K562 (cell line): ENCODE measurements around the gene CNPPD1. TPM values are rescaled to one million over a fixed set of nuclear protein-coding genes. Genes with fewer than 3 reads are reported as not detected.

Experiments
- ATAC-seq: fragments of 200-7000 bp; cut with Tn5 transposase; 3 replicates; pipeline ENCODE4 v1.9.1; 2020; ENCODE audit warnings: moderate library complexity
- BruUV-seq: library from RNA; stranded (reverse); fragments of 400-500 nt; replicated peaks from 2 replicates; lab custom pipeline; 2021; lab: Mats Ljungman, UMichigan
- CTCF ChIA-PET: fragments of 300-600 bp; formaldehyde crosslinking; extraction: SDS; loops from one replicate; lab custom pipeline; 2021; ENCODE audit warnings: low intra/inter-chr PET ratio; lab: Yijun Ruan, JAX
- POLR2A ChIA-PET: fragments of 300-600, 350-650 bp; sonication (Branson Sonifier 250); formaldehyde crosslinking; extraction: SDS; loops from one replicate; lab custom pipeline; 2021; ENCODE audit warnings: antibody characterized with exemption, inconsistent platforms; lab: Yijun Ruan, JAX
- DNase-seq, 4 experiments: peaks; one replicate each; pipeline versions ENCODE4 v3.0.0 to v3.0.0-alpha.2; 2011 to 2018; ENCODE audit warnings: low spot score in 3 of 4, mixed read lengths in 3 of 4; ENCODE audit errors: extremely low read depth in 1 of 4
- FAIRE-seq: peaks from 2 replicates; lab custom pipeline; 2011; peaks lifted over from hg19 to GRCh38; lab: Jason Lieb, UNC
- H2AFZ ChIP-seq: 2 replicates; pipeline ENCODE4 v1.6.0; 2011; ENCODE audit warnings: low read depth, low read length, control low read depth, inconsistent platforms
- H3K27ac ChIP-seq: fragments of 200-600 bp; 3 replicates; pipeline ENCODE4 v1.8.0; 2011; ENCODE audit warnings: low read depth, mild to moderate bottlenecking, control low read depth, inconsistent platforms, low read length, moderate library complexity, mixed read lengths; ENCODE audit errors: extremely low read depth
- H3K27me3 ChIP-seq, 2 experiments: fragments of 300-600 bp in 1 of 2; 2 replicates in 1 of 2; 3 replicates in 1 of 2; pipeline versions ENCODE4 v1.6.0 to v1.8.0; 2011; ENCODE audit warnings: inconsistent platforms in 2 of 2, low read length in 2 of 2, mild to moderate bottlenecking in 1 of 2, mixed read lengths in 1 of 2, moderate library complexity in 1 of 2; ENCODE audit not compliant: control insufficient read depth in 2 of 2, insufficient read depth in 2 of 2
- H3K36me3 ChIP-seq: fragments of 300-600 bp; 3 replicates; pipeline ENCODE4 v1.8.0; 2011; ENCODE audit warnings: mild to moderate bottlenecking, low read length, inconsistent platforms; ENCODE audit not compliant: control insufficient read depth, insufficient read depth
- H3K4me1 ChIP-seq, 2 experiments: fragments of 200-600 bp in 1 of 2; replicated peaks in 1 of 2; 2 replicates in 1 of 2; 3 replicates in 1 of 2; pipeline versions ENCODE4 v1.5.1 to v1.8.0; 2011; ENCODE audit warnings: inconsistent platforms in 2 of 2, low read length in 2 of 2, mild to moderate bottlenecking in 1 of 2, mixed read lengths in 1 of 2, moderate library complexity in 1 of 2; ENCODE audit not compliant: control insufficient read depth in 2 of 2, insufficient read depth in 2 of 2
- H3K4me2 ChIP-seq: 2 replicates; pipeline ENCODE4 v1.6.1; 2011; ENCODE audit warnings: low read length, control low read depth, inconsistent platforms, mixed read lengths; ENCODE audit not compliant: insufficient read depth
- H3K4me3 ChIP-seq: fragments of 200-600 bp; sonication (generic), shearing (Covaris generic); 2 replicates; pipeline ENCODE4 v1.5.1; 2016; ENCODE audit warnings: control low read depth, inconsistent platforms
- H3K79me2 ChIP-seq: fragments of 200-600 bp; 3 replicates; pipeline ENCODE4 v1.8.0; 2011; ENCODE audit warnings: low read length, inconsistent platforms; ENCODE audit not compliant: control insufficient read depth, insufficient read depth
- H3K9ac ChIP-seq, 2 experiments: 2 replicates each; pipeline versions ENCODE4 v1.6.0 to v1.6.1; 2011; ENCODE audit warnings: low read depth in 2 of 2, low read length in 2 of 2, control low read depth in 1 of 2, inconsistent platforms in 1 of 2, mild to moderate bottlenecking in 1 of 2, mixed read lengths in 1 of 2; ENCODE audit not compliant: insufficient read depth in 1 of 2
- H3K9me1 ChIP-seq: one replicate; pipeline ENCODE4 v1.6.0; 2011; ENCODE audit warnings: inconsistent platforms, mild to moderate bottlenecking, low read length, moderate library complexity; ENCODE audit not compliant: control insufficient read depth, insufficient read depth
- H3K9me3 ChIP-seq: replicated peaks from 2 replicates; pipeline ENCODE4 v1.5.1; 2011; ENCODE audit warnings: low read depth, low read length, inconsistent platforms; ENCODE audit not compliant: control insufficient read depth, insufficient read depth
- H4K20me1 ChIP-seq: replicated peaks from 2 replicates; pipeline ENCODE4 v1.6.1; 2011; ENCODE audit warnings: low read length, inconsistent platforms, mixed read lengths; ENCODE audit not compliant: control insufficient read depth, insufficient read depth
- BRCA1 ChIP-seq, 2 experiments: fragments of 450-650 bp in 1 of 2; sonication (generic) in 1 of 2; formaldehyde crosslinking in 1 of 2; IDR thresholded peaks; 2 replicates each; pipeline versions ENCODE4 v1.5.0 to v1.6.1; 2017 to 2020; ENCODE audit warnings: mild to moderate bottlenecking in 1 of 2, missing genetic modification reagents in 1 of 2
- FOXM1 ChIP-seq, 2 experiments: fragments of 450-650 bp in 1 of 2; sonication (generic) in 1 of 2; formaldehyde crosslinking in 1 of 2; IDR thresholded peaks; 2 replicates each; pipeline versions ENCODE4 v1.6.1 to v1.9.0; 2017 to 2022; ENCODE audit warnings: low read depth in 2 of 2, mild to moderate bottlenecking in 2 of 2, missing genetic modification reagents in 1 of 2, moderate library complexity in 1 of 2
- HNRNPUL1 ChIP-seq: fragments of 200-400 bp; formaldehyde crosslinking; IDR thresholded peaks from 2 replicates; pipeline ENCODE4 v1.6.1; 2017; ENCODE audit warnings: low read length
- HOXB6 ChIP-seq: fragments of 250-450 bp; sonication (Bioruptor Pico); IDR thresholded peaks from 2 replicates; pipeline ENCODE4 v1.5.1; 2022; ENCODE audit warnings: mild to moderate bottlenecking, borderline replicate concordance
- MCM5 ChIP-seq: fragments of 450-650 bp; IDR thresholded peaks from 2 replicates; pipeline ENCODE4 v1.6.1; 2016; ENCODE audit warnings: low read depth
- NFE2L1 ChIP-seq: fragments of 450-650 bp; IDR thresholded peaks from 2 replicates; pipeline ENCODE4 v1.6.1; 2016; ENCODE audit warnings: missing genetic modification characterization, low read depth, mild to moderate bottlenecking, missing compliant biosample characterization, moderate library complexity, borderline replicate concordance
- NONO ChIP-seq, 2 experiments: fragments of 200-400 bp in 1 of 2; fragments of 450-650 bp in 1 of 2; formaldehyde crosslinking in 1 of 2; IDR thresholded peaks; 2 replicates each; pipeline ENCODE4 v1.6.1; 2017; ENCODE audit warnings: low read depth in 2 of 2, mild to moderate bottlenecking in 2 of 2, moderate library complexity in 2 of 2, low read length in 1 of 2
- ZNF785 ChIP-seq: fragments of 250-450 bp; sonication (Bioruptor Pico); IDR thresholded peaks from 2 replicates; pipeline ENCODE4 v1.4.0; 2020; ENCODE audit warnings: mild to moderate bottlenecking
- ZSCAN32 ChIP-seq: fragments of 450-650 bp; formaldehyde crosslinking; IDR thresholded peaks from 2 replicates; pipeline ENCODE4 v1.4.0; 2020; ENCODE audit warnings: mild to moderate bottlenecking, moderate library complexity
- WGBS: fragments of 100-300 bp; shearing (Covaris generic); methylation state at CpG from one replicate; pipeline ENCODE4 v1.1.6; 2016; ENCODE audit warnings: low coverage, mixed read lengths; ENCODE audit not compliant: insufficient coverage; ENCODE audit errors: missing lambda C conversion rate; 5-methylcytosine and 5-hydroxymethylcytosine counted together
- in situ Hi-C: fragments of 300-500 bp; cut with MboI; formaldehyde crosslinking; loops from 4 replicates; pipeline ENCODE4 v1.15.0; 2018; ENCODE audit warnings: inconsistent platforms, mixed read lengths
- intact Hi-C: fragments of 100-400 bp; cut with micrococcal nuclease; formaldehyde crosslinking; loops from 2 replicates; pipeline ENCODE4 v1.14.2; 2022
- polyA plus RNA-seq, 8 experiments: library from polyadenylated mRNA; depleted of rRNA in 4 of 8; stranded (reverse) in 5 of 8; unstranded in 3 of 8; fragments of >200 nt; fragmentation: Nextera tagmentation in 2 of 8; fragmentation: Illumina TruSeq in 1 of 8; extraction: Ambion mirVana in 2 of 8; extraction: Trizol in 1 of 8; gene quantifications; 2 replicates each; pipeline versions ENCODE4 v1.2.1 to v1.2.3, GENCODE V29; 2011 to 2014; ENCODE audit warnings: inconsistent platforms in 1 of 8, missing spikeins in 1 of 8
- total RNA-seq, 7 experiments: library from RNA; depleted of rRNA in 6 of 7; stranded (reverse); fragments of >200 nt in 6 of 7; fragmentation: Illumina TruSeq in 2 of 7; extraction: Trizol in 2 of 7; gene quantifications; 2 replicates each; pipeline versions ENCODE4 v1.2.1 to v1.2.3, GENCODE V29; 2011 to 2021; ENCODE audit warnings: low replicate concordance in 1 of 7
- TF ChIP-seq, protein P1 (sequence below), 2 experiments: IDR thresholded peaks; 2 replicates each; pipeline ENCODE4 v1.6.1; 2011; ENCODE audit warnings: borderline replicate concordance in 1 of 2, control low read depth in 1 of 2, low read depth in 1 of 2, low read length in 1 of 2, mild to moderate bottlenecking in 1 of 2, mixed read lengths in 1 of 2, moderate library complexity in 1 of 2; ENCODE audit not compliant: insufficient read depth in 1 of 2, insufficient read length in 1 of 2, poor library complexity in 1 of 2, severe bottlenecking in 1 of 2; ENCODE audit errors: extremely low read depth in 1 of 2
- TF ChIP-seq, protein P2 (sequence below): fragments of 250-450 bp; sonication (Bioruptor Pico); IDR thresholded peaks from 2 replicates; pipeline ENCODE4 v1.5.0; 2021
- TF ChIP-seq, protein P3 (sequence below): fragments of 450-650 bp; IDR thresholded peaks from one replicate; pipeline ENCODE4 v1.6.1; 2018; ENCODE audit warnings: mild to moderate bottlenecking, moderate library complexity; ENCODE audit not compliant: partially characterized antibody

CNPPD1 gene
- total and polyA plus RNA-seq, 9 of the 15 experiments (the other 6 are each of a cell fraction or from before 2014, with no cell fraction given): 9.9 to 53.5 (median 27.0) TPM

DNA sequence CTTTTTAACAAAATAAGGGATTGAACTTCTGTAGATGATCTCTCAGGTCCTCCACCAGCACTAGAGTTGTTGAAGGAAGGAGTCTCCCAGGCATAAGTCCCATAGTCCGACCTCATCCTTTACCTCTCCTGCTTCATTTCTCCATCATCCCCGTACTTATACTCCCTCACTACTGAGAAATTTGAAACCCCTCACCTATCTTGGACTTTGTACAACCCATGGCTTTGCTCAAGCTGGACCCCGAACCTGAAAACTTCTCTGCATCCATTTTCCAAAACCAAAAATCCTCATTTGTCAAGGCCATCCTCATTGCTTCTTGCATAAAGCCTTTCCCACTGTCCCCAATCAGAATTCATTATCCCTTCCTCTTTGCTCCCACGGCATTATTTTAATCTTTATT lies 15.6 kb downstream of the CNPPD1 start:
- no peaks in the 10 kb centered on the region for H3K9me1 ChIP-seq
- peaks cover 8 to 16% of the 10 kb centered on the region in 2 experiments; a peak in 4 of 5 replicates for H3K4me1 ChIP-seq
- 0 out of 3 replicates have a peak, but pooled peaks cover 5% of the 10 kb centered on the region for H3K36me3 ChIP-seq
- FAIRE-seq (no peak), DNase-seq (no peak), ATAC-seq (no peak)
- no peak overlapping the region for H3K27ac ChIP-seq
- H3K79me2 ChIP-seq: no peaks in the 10 kb centered on the region; the same call in 2 of the 3 replicates
- TF ChIP-seq NFE2L1 (tag): no peak
- TF ChIP-seq FOXM1 (IDR thresholded peaks at IDR 0.05; ENCODE audit: low read depth): no peak
- no peak for TF ChIP-seq FOXM1 (CRISPR knock-in tag; IDR thresholded peaks at IDR 0.05; ENCODE audit: low read depth)
- TF ChIP-seq, protein P1, sequence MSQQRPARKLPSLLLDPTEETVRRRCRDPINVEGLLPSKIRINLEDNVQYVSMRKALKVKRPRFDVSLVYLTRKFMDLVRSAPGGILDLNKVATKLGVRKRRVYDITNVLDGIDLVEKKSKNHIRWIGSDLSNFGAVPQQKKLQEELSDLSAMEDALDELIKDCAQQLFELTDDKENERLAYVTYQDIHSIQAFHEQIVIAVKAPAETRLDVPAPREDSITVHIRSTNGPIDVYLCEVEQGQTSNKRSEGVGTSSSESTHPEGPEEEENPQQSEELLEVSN (IDR thresholded peaks at IDR 0.05; ENCODE audit: borderline replicate concordance in 1 of 2, extremely low read depth in 1 of 2, insufficient read depth in 1 of 2, insufficient read length in 1 of 2, low read depth in 1 of 2, low read length in 1 of 2, poor library complexity in 1 of 2, severe bottlenecking in 1 of 2): no peak
- no peak for TF ChIP-seq BRCA1 (IDR thresholded peaks at IDR 0.05)
- TF ChIP-seq BRCA1 (CRISPR knock-in tag; IDR thresholded peaks at IDR 0.05): no peak
- no peak for TF ChIP-seq ZSCAN32 (CRISPR knock-in tag)
- no peak for TF ChIP-seq HOXB6 (CRISPR knock-in tag)
- no peak for TF ChIP-seq MCM5
- no peak for TF ChIP-seq ZNF785
- TF ChIP-seq, protein P2, sequence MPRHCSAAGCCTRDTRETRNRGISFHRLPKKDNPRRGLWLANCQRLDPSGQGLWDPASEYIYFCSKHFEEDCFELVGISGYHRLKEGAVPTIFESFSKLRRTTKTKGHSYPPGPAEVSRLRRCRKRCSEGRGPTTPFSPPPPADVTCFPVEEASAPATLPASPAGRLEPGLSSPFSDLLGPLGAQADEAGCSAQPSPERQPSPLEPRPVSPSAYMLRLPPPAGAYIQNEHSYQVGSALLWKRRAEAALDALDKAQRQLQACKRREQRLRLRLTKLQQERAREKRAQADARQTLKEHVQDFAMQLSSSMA (CRISPR knock-in tag): no peak
- TF ChIP-seq HNRNPUL1: no peak
- no peak for TF ChIP-seq NONO (IDR thresholded peaks at IDR 0.05; ENCODE audit: low read depth in 2 of 2, low read length in 1 of 2)
- TF ChIP-seq, protein P3, sequence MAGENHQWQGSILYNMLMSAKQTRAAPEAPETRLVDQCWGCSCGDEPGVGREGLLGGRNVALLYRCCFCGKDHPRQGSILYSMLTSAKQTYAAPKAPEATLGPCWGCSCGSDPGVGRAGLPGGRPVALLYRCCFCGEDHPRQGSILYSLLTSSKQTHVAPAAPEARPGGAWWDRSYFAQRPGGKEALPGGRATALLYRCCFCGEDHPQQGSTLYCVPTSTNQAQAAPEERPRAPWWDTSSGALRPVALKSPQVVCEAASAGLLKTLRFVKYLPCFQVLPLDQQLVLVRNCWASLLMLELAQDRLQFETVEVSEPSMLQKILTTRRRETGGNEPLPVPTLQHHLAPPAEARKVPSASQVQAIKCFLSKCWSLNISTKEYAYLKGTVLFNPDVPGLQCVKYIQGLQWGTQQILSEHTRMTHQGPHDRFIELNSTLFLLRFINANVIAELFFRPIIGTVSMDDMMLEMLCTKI: no peak
- WGBS: 32% methylated on average over 4 of the region's 4 CpGs
- H3K4me3 ChIP-seq: peak overlapping the region; percentile 55
- H3K9me3 ChIP-seq: no peaks in the 10 kb centered on the region
- BruUV-seq: no TSS peak
- peak overlapping the region; percentile 86 for H3K4me2 ChIP-seq
- H4K20me1 ChIP-seq: no peaks in the 10 kb centered on the region; the same call in 1 of the 2 replicates
- peak overlapping the region; percentile 10; the same call in 1 of the 2 replicates for H2AFZ ChIP-seq
- ChIA-PET POLR2A (no interaction called here), CTCF (interaction anchor here (0.6 to 2.3 kb wide), 3 partner anchors 51 to 137 kb away, joined by 4 to 10 read pairs (median 5); no protein-coding TSS in a partner anchor)
- peak overlapping the region; percentile 11 to 95 for H3K9ac ChIP-seq
- in situ Hi-C loops: no loop called here
- intact Hi-C loops: loop anchor here (2.0 kb wide), 1 partner anchor 58 kb away; the partner anchor contains the start of gene ABCB6
- H3K27me3 ChIP-seq: no peaks in the 10 kb centered on the region
